Mucosa of gallbladder (tissue), 1 donor: ENCODE measurements around the gene KDM2B. TPM values are rescaled to one million over a fixed set of nuclear protein-coding genes. Genes with fewer than 3 reads are reported as not detected.

Source experiments
- DNase-seq: peaks from one replicate; pipeline ENCODE4 v3.0.0-alpha.2; 2020; ENCODE audit warnings: low spot score
- total RNA-seq: library from RNA; stranded (reverse); gene quantifications from one replicate; pipeline ENCODE4 v1.2.1, GENCODE V29; 2021
- donor health status: DM: no; HTN: no; CAD: no.

The KDM2B gene
- total RNA-seq, 1 donor from 2014 or later = 26.9 TPM

GRCh38 chr12:121430833-121431415 lies 149.9 kb downstream of the KDM2B start:
- no peak for DNase-seq

DNA sequence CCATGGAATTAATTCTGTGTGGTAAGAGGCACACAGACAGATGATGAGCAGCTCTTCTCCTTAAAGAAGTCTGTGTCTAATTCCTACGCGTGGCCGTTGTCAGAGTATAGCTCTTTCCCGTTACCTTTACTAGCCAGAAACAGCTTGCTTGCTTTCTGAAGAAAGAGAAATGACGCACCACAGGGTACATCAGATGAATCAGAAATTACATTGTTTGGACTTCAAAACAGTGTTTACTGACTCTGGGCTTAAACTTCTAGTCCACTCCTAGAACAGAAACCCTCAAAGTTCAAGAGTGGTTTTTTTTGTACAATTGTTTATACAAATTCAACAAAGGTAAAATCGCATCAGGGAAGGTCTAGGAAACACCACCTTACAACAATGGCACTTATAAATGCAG lies 151.9 kb downstream of the KDM2B start:
- no peak for DNase-seq

GRCh38 chr12:121427556-121428050 lies 153.2 kb downstream of the KDM2B start:
- no peak for DNase-seq

GRCh38 chr12:121424624-121424975 lies 156.2 kb downstream of the KDM2B start:
- no peak for DNase-seq

- no peak for DNase-seq
Observed at GRCh38 chr12:121423682-121424623, 156.9 kb downstream of the KDM2B start.

- no peak for DNase-seq
Observed at GRCh38 chr12:121423253-121423652, 157.6 kb downstream of the KDM2B start.

DNA sequence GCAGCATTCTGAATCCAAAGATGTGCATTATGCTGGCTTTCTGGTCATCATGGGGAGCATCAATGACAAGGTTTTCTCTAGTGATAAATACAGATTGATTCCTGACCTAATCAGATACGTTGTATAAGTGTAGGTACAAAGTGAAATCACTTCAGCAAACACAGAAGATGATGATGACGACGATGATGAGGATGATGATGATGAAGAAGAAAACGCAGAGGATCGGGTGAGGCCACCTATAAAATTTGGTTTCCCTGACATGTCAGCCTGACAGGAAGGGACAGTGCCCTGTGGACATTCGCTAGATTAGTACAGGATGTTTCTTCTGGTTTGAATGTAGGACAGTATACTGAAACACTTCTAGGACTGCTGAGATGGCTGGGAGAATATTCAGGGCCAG lies 160.7 kb downstream of the KDM2B start:
- no peak for DNase-seq

DNA sequence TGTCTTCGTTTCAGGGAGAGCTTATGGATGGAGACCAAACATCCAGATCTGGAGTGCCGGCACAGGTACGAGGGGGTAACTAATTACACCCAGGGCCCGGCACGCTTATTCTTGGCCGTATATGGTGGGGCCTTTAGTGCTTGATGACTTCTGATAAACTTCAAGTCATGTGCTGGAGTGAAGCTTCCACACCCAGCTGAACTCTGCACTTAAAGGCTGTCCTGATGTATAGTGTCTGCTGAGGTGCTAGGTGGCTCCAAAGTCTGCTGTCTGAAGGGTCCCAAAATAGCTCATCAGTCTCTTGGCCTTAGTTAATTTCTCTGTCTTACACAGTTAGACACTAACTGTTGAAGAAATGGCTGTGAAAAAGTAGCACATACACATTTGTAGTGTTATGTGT lies 163.0 kb downstream of the KDM2B start:
- no peak for DNase-seq

GRCh38 chr12:121413917-121414316 lies 166.9 kb downstream of the KDM2B start:
- no peak for DNase-seq

GRCh38 chr12:121405211-121405610 lies 175.6 kb downstream of the KDM2B start:
- no peak for DNase-seq

DNA sequence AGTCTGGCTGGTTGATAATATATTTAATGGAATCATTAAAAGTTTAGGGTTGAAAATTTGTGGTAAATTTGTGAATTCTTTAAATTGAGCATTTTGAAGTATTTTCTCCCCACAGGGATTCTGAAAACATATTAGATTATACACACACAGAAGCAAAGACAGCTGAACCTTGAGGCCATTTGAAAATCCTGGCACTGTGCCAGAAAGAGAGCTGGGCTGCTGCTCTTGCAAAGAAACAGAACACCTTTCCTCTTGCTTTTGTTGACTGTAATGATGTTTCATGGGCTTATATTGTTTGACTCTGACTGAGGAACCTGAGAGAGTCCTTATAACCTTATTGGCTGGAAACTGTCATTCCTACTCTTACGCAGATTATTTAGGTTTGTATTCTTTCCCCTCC lies 176.1 kb downstream of the KDM2B start:
- DNase-seq = no peak

DNA sequence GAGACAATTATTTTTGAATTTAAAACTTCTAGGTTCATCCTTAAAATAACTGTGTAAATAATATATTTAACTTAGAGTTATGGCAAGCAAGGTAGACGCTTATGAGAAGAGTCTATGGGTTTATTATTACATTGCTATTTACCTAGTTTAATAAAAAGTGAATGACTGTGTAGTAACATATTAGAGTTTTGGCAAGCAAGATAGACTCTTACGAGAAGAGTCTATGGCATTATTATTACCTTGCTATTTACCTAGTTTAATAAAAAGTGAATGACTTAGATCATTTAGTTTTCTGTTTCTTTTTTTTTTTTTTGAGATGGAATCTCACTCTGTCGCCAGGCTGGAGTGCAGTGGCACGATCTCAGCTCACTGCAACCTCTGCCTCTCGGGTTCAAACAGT lies 177.1 kb downstream of the KDM2B start:
- no peak for DNase-seq

DNA sequence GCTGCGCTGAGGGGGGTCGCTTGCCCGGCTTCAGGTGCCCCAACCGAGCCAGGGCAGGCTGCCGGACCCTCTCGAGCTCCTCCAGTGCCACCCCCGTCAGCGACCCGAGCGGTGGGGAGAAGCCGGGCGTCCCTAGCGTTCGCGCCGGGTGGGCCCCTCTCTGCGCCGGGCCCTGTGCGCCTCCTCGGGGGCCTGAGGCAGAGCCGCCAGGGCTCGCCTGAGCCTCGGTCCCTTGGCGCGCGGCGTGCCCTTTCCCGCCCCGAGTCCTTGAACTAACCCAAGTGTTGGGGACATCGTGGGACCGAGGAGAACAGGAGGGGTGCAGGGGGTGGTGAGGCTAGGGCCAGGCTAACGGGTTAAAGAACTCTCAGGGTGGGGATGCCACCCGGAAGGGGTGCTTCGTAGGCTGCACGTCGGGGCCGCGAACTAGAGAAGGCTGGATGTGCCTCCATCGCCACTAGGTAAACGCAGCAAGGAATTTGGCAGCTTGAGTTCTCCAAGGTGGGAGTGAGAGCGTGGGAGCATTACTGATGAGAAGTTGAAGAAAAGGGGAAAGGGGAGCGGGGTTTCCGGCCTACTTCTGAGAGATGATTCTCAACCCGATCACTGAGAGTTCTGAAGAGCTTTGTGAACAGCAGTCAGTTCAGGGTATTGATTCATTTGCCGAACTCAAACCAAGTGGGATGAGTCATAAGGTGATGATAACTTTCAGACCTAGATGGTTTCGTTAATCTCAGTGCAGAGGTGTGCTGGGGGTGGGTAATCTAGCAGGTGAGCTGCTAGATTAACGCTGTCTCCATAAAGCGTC lies 180.3 kb downstream of the KDM2B start:
- DNase-seq = peak; percentile 18

GRCh38 chr12:121399391-121400331 lies 181.2 kb downstream of the KDM2B start, which contains the start of gene RNF34:
Gene RNF34 (plus strand): TSS chr12:121400118. CDS start chr12:121400213, 95 bp downstream.
- peak; percentile 99 for DNase-seq

GRCh38 chr12:121398355-121398754 lies 182.5 kb downstream of the KDM2B start:
- DNase-seq = no peak

DNA sequence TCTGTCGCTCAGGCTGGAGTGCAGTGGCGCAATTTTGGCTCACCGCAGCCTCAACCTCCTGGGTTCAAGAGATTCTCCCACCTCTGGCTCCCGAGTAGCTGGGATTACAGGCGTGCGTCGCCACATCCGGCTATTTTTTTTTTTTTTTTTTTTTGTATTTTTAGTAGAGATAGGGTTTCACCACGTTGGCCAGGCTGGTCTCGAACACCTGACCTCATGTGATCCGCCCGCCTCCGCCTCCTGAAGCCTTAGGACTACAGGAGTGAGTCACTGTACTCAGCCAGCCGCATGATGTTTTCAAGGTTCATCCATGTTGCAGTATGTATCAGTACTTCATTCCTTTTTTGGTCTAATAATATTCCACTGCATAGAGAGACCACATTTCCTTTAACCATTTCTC lies 183.3 kb downstream of the KDM2B start:
- no peak for DNase-seq

- DNase-seq = no peak
Observed at GRCh38 chr12:121392325-121392716, 188.5 kb downstream of the KDM2B start.

DNA sequence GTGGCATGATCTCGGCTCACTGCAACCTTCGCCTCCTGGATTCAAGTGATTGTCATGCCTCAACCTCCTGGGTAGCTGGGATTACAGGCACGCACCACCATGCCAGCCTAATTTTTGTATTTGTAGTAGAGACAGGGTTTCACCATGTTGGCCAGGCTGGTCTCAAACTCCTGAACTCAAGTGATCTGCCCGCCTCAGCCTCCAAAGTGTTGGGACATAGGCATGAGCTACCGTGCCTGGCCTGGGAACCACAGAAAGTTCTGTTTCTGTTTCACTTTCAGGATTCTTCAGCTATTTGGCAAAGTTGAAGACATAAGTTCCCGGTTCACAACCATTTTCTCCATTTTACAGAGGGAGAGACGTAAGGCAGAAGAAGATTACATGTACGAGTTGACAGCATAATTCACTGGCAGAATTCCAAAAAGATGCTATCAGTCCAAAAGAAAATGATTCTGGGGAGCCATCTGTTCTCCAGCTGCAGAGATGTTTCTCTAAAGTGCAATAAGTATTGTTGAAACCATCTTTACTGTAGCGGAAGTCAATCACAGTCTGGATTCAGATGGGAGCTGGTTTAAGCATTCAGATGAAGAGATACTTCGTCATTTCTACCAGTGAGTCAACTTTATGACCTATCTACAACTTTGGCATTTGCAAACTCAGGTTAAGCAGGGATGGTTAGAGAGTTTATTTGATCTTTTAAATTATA lies 189.1 kb downstream of the KDM2B start:
- peak; percentile 21 for DNase-seq

DNA sequence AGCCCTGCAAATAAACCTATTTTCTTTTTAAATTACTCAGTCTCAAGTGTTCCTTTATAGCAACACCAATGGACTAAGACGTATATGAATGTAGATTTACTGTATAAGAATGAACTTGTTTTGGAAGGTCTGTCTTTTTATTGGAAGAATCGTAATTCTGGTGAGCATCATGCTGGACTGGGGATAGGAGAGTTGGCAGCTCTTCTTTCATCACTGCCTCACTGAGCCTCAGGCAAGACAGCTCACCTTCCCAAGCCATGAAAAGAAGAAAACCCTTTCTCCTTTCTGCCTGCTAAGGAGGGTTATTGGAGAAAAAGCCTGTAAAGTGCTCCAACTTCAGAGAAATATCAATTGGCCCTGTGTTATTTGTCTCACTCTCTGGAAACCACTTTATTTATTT lies 190.0 kb downstream of the KDM2B start:
- DNase-seq = no peak

DNA sequence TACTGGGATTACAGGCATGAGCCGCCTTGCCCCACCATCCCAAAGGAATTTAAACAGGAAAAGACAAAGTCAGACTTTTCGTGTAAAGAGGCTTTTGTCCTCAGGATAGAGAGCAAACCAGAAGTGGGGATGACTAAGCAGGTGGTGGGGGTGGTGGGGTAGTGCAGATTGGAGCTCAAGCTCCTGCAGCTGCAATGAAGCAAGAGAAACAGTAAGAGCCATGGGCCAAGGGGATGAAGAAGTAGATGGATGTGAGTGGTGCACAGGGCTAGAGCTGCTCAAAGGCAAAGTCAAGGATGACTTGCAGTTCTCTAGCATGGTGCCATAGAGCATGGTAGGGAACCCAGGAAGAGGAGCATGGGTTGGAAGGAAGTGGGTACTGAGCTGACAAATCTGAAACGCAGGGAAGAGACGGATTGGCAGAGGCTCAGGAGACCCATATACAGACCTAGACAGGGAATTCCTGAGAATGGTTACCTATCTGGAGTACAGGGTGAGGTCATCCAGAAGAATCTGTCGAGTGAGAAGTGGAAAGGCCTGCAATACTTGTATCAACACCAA lies 192.3 kb downstream of the KDM2B start:
- DNase-seq = no peak
